Gastrocnemius medialis (tissue), 4 donors: ENCODE data around the gene TENT4B. TPM values are rescaled to one million over a fixed set of nuclear protein-coding genes. Genes with fewer than 3 reads are reported as not detected.

Source experiments
- ATAC-seq, 2 donors: fragments of 150-250 bp; one replicate each; pipeline ENCODE4 v1.9.1; 2016
- DNase-seq, 2 donors: peaks; one replicate each; pipeline ENCODE4 v3.0.0-alpha.2; 2019
- H3K27ac ChIP-seq, 4 donors: fragments of 200-600 bp; sonication (generic); 1 replicate in 1 of 4; 2 replicates in 3 of 4; pipeline ENCODE4 v1.5.1; 2016 to 2018; ENCODE audit warnings: mild to moderate bottlenecking in 2 of 4, moderate library complexity in 1 of 4
- H3K27me3 ChIP-seq, 3 donors: fragments of 200-600 bp; sonication (generic) in 2 of 3; 1 replicate in 1 of 3; 2 replicates in 2 of 3; pipeline versions ENCODE4 v1.5.1 to v1.6.0; 2016 to 2019; ENCODE audit warnings: mild to moderate bottlenecking in 1 of 3, moderate library complexity in 1 of 3
- H3K36me3 ChIP-seq, 2 donors: fragments of 200-600 bp; sonication (generic) in 1 of 2; one replicate each; pipeline ENCODE4 v1.5.1; 2017 to 2018
- H3K4me1 ChIP-seq, 2 donors: fragments of 200-600 bp; sonication (generic) in 1 of 2; one replicate each; pipeline ENCODE4 v1.5.1; 2016 to 2017; ENCODE audit warnings: mild to moderate bottlenecking in 2 of 2
- H3K4me3 ChIP-seq, 4 donors: fragments of 200-600 bp; sonication (generic) in 3 of 4; 1 replicate in 1 of 4; 2 replicates in 3 of 4; pipeline ENCODE4 v1.5.1; 2016 to 2019; ENCODE audit warnings: mild to moderate bottlenecking in 2 of 4
- H3K9me3 ChIP-seq, 3 donors: fragments of 200-600 bp; sonication (generic) in 2 of 3; 1 replicate in 1 of 3; 2 replicates in 2 of 3; pipeline ENCODE4 v1.5.1; 2016 to 2019
- POLR2A ChIP-seq, 2 donors: fragments of 450-650 bp; IDR thresholded peaks; one replicate each; pipeline ENCODE4 v1.6.1; 2017; ENCODE audit warnings: antibody characterized with exemption in 2 of 2, mild to moderate bottlenecking in 2 of 2, moderate library complexity in 2 of 2
- in situ Hi-C, 4 donors: fragments of 200-750 bp; cut with MboI; loops; one replicate each; pipeline versions ENCODE4 v1.15.0 to v1.8.0; 2017; ENCODE audit warnings: low sequenced_read_pairs in 4 of 4
- intact Hi-C: fragments of 100-400 bp; cut with DNase I; formaldehyde crosslinking; loops from one replicate; pipeline ENCODE4 v1.15.1; 2023; ENCODE audit warnings: low total_unique reads
- total RNA-seq, 4 donors: library from RNA; depleted of rRNA; stranded (reverse); fragments of >200 nt; gene quantifications; one replicate each; pipeline versions ENCODE4 v1.1.0 to v1.2.3, GENCODE V29; 2016
- TF ChIP-seq, protein P1 (sequence below), 5 experiments: fragments of 450-650 bp in 3 of 5; fragments of 200-600 bp in 2 of 5; sonication (generic) in 2 of 5; IDR thresholded peaks in 4 of 5; conservative IDR thresholded peaks in 1 of 5; 1 replicate in 4 of 5; 2 replicates in 1 of 5; pipeline ENCODE4 v1.5.1; 2016 to 2019; ENCODE audit warnings: antibody characterized with exemption in 5 of 5, mild to moderate bottlenecking in 3 of 5, moderate library complexity in 3 of 5

TENT4B gene
- total RNA-seq, 4 donors from 2014 or later, result 5.7 to 12.2 (median 7.0) TPM

DNA sequence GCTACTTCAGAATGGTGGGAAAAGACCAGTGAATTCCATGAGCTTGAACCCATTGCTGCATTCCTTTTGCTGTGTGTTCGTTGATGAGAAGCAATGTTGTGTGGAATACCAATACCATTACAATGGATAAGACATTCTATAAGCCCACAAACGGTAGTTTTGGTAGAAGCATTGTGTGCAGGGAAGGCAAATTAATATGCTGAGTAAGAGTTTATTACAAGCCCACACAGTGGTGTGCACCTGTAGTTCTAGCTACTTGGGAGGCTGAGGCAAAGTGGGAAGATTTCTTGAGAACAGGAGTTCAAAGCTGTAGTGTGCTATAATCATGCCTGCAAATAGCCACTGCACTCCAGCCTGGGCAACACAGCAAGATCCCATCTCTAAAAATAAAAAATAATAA lies 19.9 kb upstream of the TENT4B start:
- Histone ChIP-seq H3K27me3 (no peaks in the 10 kb centered on the region), H3K36me3 (no peaks in the 10 kb centered on the region), H3K27ac (no peak overlapping the region), H3K9me3 (no peaks in the 10 kb centered on the region), H3K4me3 (no peak overlapping the region), H3K4me1 (no peaks in the 10 kb centered on the region)
- TF ChIP-seq POLR2A (IDR thresholded peaks at IDR 0.05), result no peak
- TF ChIP-seq, protein P1, sequence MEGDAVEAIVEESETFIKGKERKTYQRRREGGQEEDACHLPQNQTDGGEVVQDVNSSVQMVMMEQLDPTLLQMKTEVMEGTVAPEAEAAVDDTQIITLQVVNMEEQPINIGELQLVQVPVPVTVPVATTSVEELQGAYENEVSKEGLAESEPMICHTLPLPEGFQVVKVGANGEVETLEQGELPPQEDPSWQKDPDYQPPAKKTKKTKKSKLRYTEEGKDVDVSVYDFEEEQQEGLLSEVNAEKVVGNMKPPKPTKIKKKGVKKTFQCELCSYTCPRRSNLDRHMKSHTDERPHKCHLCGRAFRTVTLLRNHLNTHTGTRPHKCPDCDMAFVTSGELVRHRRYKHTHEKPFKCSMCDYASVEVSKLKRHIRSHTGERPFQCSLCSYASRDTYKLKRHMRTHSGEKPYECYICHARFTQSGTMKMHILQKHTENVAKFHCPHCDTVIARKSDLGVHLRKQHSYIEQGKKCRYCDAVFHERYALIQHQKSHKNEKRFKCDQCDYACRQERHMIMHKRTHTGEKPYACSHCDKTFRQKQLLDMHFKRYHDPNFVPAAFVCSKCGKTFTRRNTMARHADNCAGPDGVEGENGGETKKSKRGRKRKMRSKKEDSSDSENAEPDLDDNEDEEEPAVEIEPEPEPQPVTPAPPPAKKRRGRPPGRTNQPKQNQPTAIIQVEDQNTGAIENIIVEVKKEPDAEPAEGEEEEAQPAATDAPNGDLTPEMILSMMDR (IDR thresholded peaks at IDR 0.05 in 4 of 5, conservative IDR thresholded peaks at IDR 0.05 in 1 of 5), result no peak
- intact Hi-C loops (no loop called here), in situ Hi-C loops (no loop called here)
- ATAC-seq (no peak), DNase-seq (no peak)

DNA sequence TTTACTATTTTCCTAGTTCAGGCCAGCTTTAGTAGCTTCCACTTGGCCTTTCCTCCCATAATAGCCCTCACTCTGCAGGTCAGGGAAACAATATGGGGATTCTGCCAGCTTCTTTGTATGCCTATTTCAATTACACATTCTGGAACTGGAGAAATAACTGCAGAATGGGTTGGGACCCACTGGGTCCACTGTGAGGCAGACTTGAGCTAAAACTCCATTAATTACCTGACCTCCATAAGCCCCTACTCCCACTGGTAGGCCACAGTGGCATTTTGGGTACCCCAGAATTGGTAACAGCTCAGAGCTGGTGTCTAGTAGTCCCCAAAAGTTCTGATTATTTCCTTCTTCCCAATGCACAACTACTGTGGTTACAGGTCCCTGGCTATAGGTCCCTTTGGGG lies 16.7 kb upstream of the TENT4B start:
- DNase-seq, result no peak
- Histone ChIP-seq H3K27me3 (no peaks in the 10 kb centered on the region), H3K9me3 (no peaks in the 10 kb centered on the region), H3K4me1 (no peaks in the 10 kb centered on the region), H3K36me3 (no peaks in the 10 kb centered on the region), H3K27ac (no peak overlapping the region), H3K4me3 (no peak overlapping the region)
- ATAC-seq, result no peak
- in situ Hi-C loops (no loop called here), intact Hi-C loops (no loop called here)
- TF ChIP-seq POLR2A (IDR thresholded peaks at IDR 0.05), result no peak
- TF ChIP-seq, protein P1 (IDR thresholded peaks at IDR 0.05 in 4 of 5, conservative IDR thresholded peaks at IDR 0.05 in 1 of 5), result no peak

GRCh38 chr16:50137268-50137667 lies 15.8 kb upstream of the TENT4B start:
- ATAC-seq, result no peak
- Histone ChIP-seq H3K4me3 (no peak overlapping the region), H3K27ac (no peak overlapping the region), H3K4me1 (no peaks in the 10 kb centered on the region), H3K27me3 (no peaks in the 10 kb centered on the region), H3K9me3 (no peaks in the 10 kb centered on the region), H3K36me3 (no peaks in the 10 kb centered on the region)
- DNase-seq, result no peak
- intact Hi-C loops (no loop called here), in situ Hi-C loops (no loop called here)
- TF ChIP-seq, protein P1 (IDR thresholded peaks at IDR 0.05 in 4 of 5, conservative IDR thresholded peaks at IDR 0.05 in 1 of 5), result no peak
- TF ChIP-seq POLR2A (IDR thresholded peaks at IDR 0.05), result no peak

DNA sequence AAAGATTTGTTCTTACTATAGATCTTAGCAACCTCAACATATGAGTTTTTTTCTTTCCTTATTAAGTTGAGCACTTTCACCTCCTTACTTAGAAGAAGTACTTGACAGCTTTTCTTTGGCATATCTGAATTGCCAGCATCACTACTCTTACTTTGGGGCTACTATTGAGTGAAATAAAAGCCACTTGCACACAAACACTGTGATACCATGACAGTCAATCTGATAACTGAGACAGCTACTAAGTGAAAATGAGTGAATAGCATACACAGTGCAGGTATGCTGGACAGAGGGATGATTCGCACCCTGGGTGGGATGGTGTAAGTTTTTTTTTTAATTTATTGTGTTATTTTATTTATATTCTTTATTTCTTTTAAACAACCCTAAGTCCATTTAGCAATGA lies 13.5 kb upstream of the TENT4B start:
- in situ Hi-C loops, result no loop called here
- ATAC-seq, result no peak

More for the DNA sequence above, 13.5 kb upstream of the TENT4B start:
- Histone ChIP-seq H3K4me1 (peaks cover 0 to 8% of the 10 kb centered on the region in 2 donors), H3K27me3 (no peaks in the 10 kb centered on the region), H3K36me3 (no peaks in the 10 kb centered on the region), H3K27ac (no peak overlapping the region), H3K9me3 (no peaks in the 10 kb centered on the region), H3K4me3 (no peak overlapping the region)
- intact Hi-C loops, result no loop called here
- DNase-seq, result no peak
- TF ChIP-seq, protein P1 (IDR thresholded peaks at IDR 0.05 in 4 of 5, conservative IDR thresholded peaks at IDR 0.05 in 1 of 5), result no peak
- TF ChIP-seq POLR2A (IDR thresholded peaks at IDR 0.05), result no peak
